Upper lobe of left lung (tissue), 4 donors: ENCODE data around the gene IRAG1.

Source experiments
- CTCF ChIP-seq, 6 experiments: fragments of 450-650 bp in 4 of 6; fragments of 200-600 bp in 2 of 6; sonication (generic) in 2 of 6; IDR thresholded peaks; one replicate each; pipeline ENCODE4 v1.5.1; 2016 to 2019; ENCODE audit warnings: antibody characterized with exemption in 6 of 6
- POLR2AphosphoS5 ChIP-seq, 2 donors: sonication (generic); formaldehyde crosslinking; IDR thresholded peaks; one replicate each; pipeline ENCODE4 v1.5.1; 2017; ENCODE audit warnings: antibody characterized with exemption in 2 of 2

- no peak for TF ChIP-seq CTCF (IDR thresholded peaks at IDR 0.05)
- TF ChIP-seq POLR2AphosphoS5 (IDR thresholded peaks at IDR 0.05), result no peak
Observed at GRCh38 chr11:10709299-10710086, 15.9 kb upstream of the IRAG1 start.
